IMR-90 (cell line): ENCODE data around the gene RSRC1. TPM values are rescaled to one million over a fixed set of nuclear protein-coding genes. Genes with fewer than 3 reads are reported as not detected.
A peak's percentile ranks its signal among the peaks of the same experiment; 100 is the strongest.

Source experiments
- ATAC-seq: fragments of 200-7000 bp; cut with Tn5 transposase; 2 replicates; pipeline ENCODE4 v1.9.1; 2020; ENCODE audit warnings: low read depth, mild to moderate bottlenecking, moderate library complexity
- BruUV-seq: library from RNA; stranded (reverse); fragments of 400-500 nt; replicated peaks from 2 replicates; lab custom pipeline; 2021; lab: Mats Ljungman, UMichigan
- CTCF ChIA-PET: fragments of 300-600 bp; formaldehyde crosslinking; extraction: SDS; loops from one replicate; lab custom pipeline; 2021; ENCODE audit warnings: antibody characterized with exemption; lab: Yijun Ruan, JAX
- POLR2A ChIA-PET: fragments of 300-600 bp; sonication (Branson Sonifier 250); formaldehyde crosslinking; loops from one replicate; lab custom pipeline; 2022; ENCODE audit warnings: antibody characterized with exemption; ENCODE audit not compliant: unreplicated experiment; lab: Charles Lee
- DNase-seq: peaks from one replicate; pipeline ENCODE4 v3.0.0; 2013
- H2AFZ ChIP-seq: replicated peaks from 2 replicates; pipeline ENCODE3; 2013; ENCODE audit warnings: low read length, mild to moderate bottlenecking; ENCODE audit not compliant: poor library complexity
- H2AK5ac ChIP-seq: 2 replicates; pipeline ENCODE4 v1.6.1; 2013; ENCODE audit warnings: low read depth, low read length, inconsistent platforms
- H2AK9ac ChIP-seq: replicated peaks from 2 replicates; pipeline ENCODE3; 2013; ENCODE audit warnings: mild to moderate bottlenecking, low read depth, low read length, moderate library complexity; ENCODE audit not compliant: poor library complexity
- H2BK120ac ChIP-seq: 2 replicates; pipeline ENCODE4 v1.6.1; 2013; ENCODE audit warnings: low read depth, low read length, inconsistent platforms
- H2BK15ac ChIP-seq: 3 replicates; pipeline ENCODE4 v1.6.1; 2013; ENCODE audit warnings: low read depth, low read length, inconsistent platforms
- H2BK20ac ChIP-seq: 2 replicates; pipeline ENCODE4 v1.6.1; 2013; ENCODE audit warnings: low read depth, mild to moderate bottlenecking, inconsistent platforms, low read length, moderate library complexity
- H2BK5ac ChIP-seq: 2 replicates; pipeline ENCODE4 v1.6.1; 2013; ENCODE audit warnings: mild to moderate bottlenecking, low read depth, low read length, inconsistent platforms; ENCODE audit not compliant: poor library complexity, severe bottlenecking
- H3K14ac ChIP-seq: replicated peaks from 2 replicates; pipeline ENCODE4 v1.6.1; 2013; ENCODE audit warnings: low read depth, low read length, inconsistent platforms
- H3K18ac ChIP-seq: 2 replicates; pipeline ENCODE4 v1.6.1; 2013; ENCODE audit warnings: low read depth, low read length, control low read depth
- H3K23ac ChIP-seq: 2 replicates; pipeline ENCODE4 v1.6.1; 2013; ENCODE audit warnings: low read depth, low read length, inconsistent platforms
- H3K27ac ChIP-seq: 2 replicates; pipeline ENCODE4 v1.5.1; 2013; ENCODE audit warnings: mild to moderate bottlenecking, control low read depth, low read length; ENCODE audit not compliant: insufficient read depth
- H3K27me3 ChIP-seq: 2 replicates; pipeline ENCODE4 v1.6.1; 2013; ENCODE audit warnings: low read length; ENCODE audit not compliant: control insufficient read depth, insufficient read depth
- H3K36me3 ChIP-seq: 2 replicates; pipeline ENCODE4 v1.6.1; 2013; ENCODE audit warnings: low read length, mixed read lengths; ENCODE audit not compliant: control insufficient read depth, insufficient read depth
- H3K4ac ChIP-seq: 2 replicates; pipeline ENCODE4 v1.6.1; 2013; ENCODE audit warnings: low read depth, low read length, inconsistent platforms
- H3K4me1 ChIP-seq: 2 replicates; pipeline ENCODE4 v1.6.1; 2013; ENCODE audit warnings: low read length, mixed read lengths; ENCODE audit not compliant: control insufficient read depth, insufficient read depth
- H3K4me2 ChIP-seq: 2 replicates; pipeline ENCODE4 v1.6.1; 2013; ENCODE audit warnings: low read depth, mild to moderate bottlenecking, control low read depth, low read length, moderate library complexity
- H3K4me3 ChIP-seq: 2 replicates; pipeline ENCODE4 v1.5.1; 2013; ENCODE audit warnings: low read depth, mild to moderate bottlenecking, control low read depth, low read length, moderate library complexity; ENCODE audit not compliant: insufficient read depth
- H3K56ac ChIP-seq: 2 replicates; pipeline ENCODE4 v1.6.1; 2013; ENCODE audit warnings: low read length, inconsistent platforms; ENCODE audit not compliant: insufficient read depth; ENCODE audit errors: extremely low read depth
- H3K79me1 ChIP-seq, 2 experiments: 2 replicates each; pipeline ENCODE4 v1.6.1; 2013; ENCODE audit warnings: low read length in 2 of 2, inconsistent platforms in 1 of 2, low read depth in 1 of 2
- H3K9ac ChIP-seq: 2 replicates; pipeline ENCODE4 v1.6.1; 2013; ENCODE audit warnings: low read depth, low read length, control low read depth
- H3K9me1 ChIP-seq: 2 replicates; pipeline ENCODE4 v1.6.1; 2013; ENCODE audit warnings: low read length, inconsistent platforms; ENCODE audit not compliant: insufficient read depth
- H3K9me3 ChIP-seq: 2 replicates; pipeline ENCODE4 v1.6.1; 2013; ENCODE audit warnings: low read length; ENCODE audit not compliant: control insufficient read depth, insufficient read depth
- H4K20me1 ChIP-seq: 2 replicates; pipeline ENCODE4 v1.6.1; 2013; ENCODE audit warnings: low read length, inconsistent platforms; ENCODE audit not compliant: insufficient read depth
- H4K5ac ChIP-seq: 2 replicates; pipeline ENCODE4 v1.6.1; 2013; ENCODE audit warnings: mild to moderate bottlenecking, low read depth, low read length, control low read depth
- H4K8ac ChIP-seq, 2 experiments: 2 replicates each; pipeline ENCODE4 v1.6.1; 2013; ENCODE audit warnings: low read depth in 2 of 2, low read length in 2 of 2, control low read depth in 1 of 2, inconsistent platforms in 1 of 2
- H4K91ac ChIP-seq: 2 replicates; pipeline ENCODE4 v1.6.1; 2013; ENCODE audit warnings: low read depth, low read length, inconsistent platforms; ENCODE audit not compliant: insufficient read depth
- CHD1 ChIP-seq: IDR thresholded peaks from 2 replicates; pipeline ENCODE4 v1.6.1; 2012; ENCODE audit warnings: low read depth, low read length, improper control_type of control experiment
- CTCF ChIP-seq: conservative IDR thresholded peaks from 2 replicates; pipeline ENCODE4 v1.5.1; 2012; ENCODE audit warnings: mild to moderate bottlenecking, low read depth, low read length, improper control_type of control experiment
- ELK1 ChIP-seq: fragments of 150-350 bp; IDR thresholded peaks from 2 replicates; pipeline ENCODE4 v1.6.1; 2016; ENCODE audit warnings: low read depth, mild to moderate bottlenecking, low read length, moderate library complexity, borderline replicate concordance
- MAFK ChIP-seq: IDR thresholded peaks from 2 replicates; pipeline ENCODE4 v1.6.1; 2012; ENCODE audit warnings: low read depth, low read length, improper control_type of control experiment
- NFE2L2 ChIP-seq: fragments of 150-350 bp; IDR thresholded peaks from 2 replicates; pipeline ENCODE4 v1.6.1; 2016; ENCODE audit warnings: low read depth, mild to moderate bottlenecking, low read length
- RFX5 ChIP-seq: IDR thresholded peaks from 2 replicates; pipeline ENCODE4 v1.8.0; 2012; ENCODE audit warnings: low read depth, mild to moderate bottlenecking, low read length, moderate library complexity
- SMC3 ChIP-seq: fragments of 150-350 bp; IDR thresholded peaks from 2 replicates; pipeline ENCODE4 v1.6.1; 2016; ENCODE audit warnings: low read depth, mild to moderate bottlenecking, antibody characterized with exemption, low read length, moderate library complexity
- WGBS, 2 experiments: methylation state at CpG; one replicate each; pipeline versions ENCODE4 v1.1.5 to v1.1.7; 2013; ENCODE audit warnings: missing lambda C conversion rate in 2 of 2; ENCODE audit not compliant: insufficient read length in 1 of 2; ENCODE audit errors: extremely low coverage in 2 of 2; 5-methylcytosine and 5-hydroxymethylcytosine counted together
- dilution Hi-C: fragments of 300-500 bp; cut with HindIII; formaldehyde crosslinking; loops from one replicate; pipeline ENCODE4 v1.14.3; 2018; ENCODE audit warnings: low sequenced_read_pairs; ENCODE audit not compliant: unreplicated experiment
- in situ Hi-C: fragments of 300-500 bp; cut with MboI; formaldehyde crosslinking; loops from 3 replicates; pipeline ENCODE4 v1.14.3; 2019; ENCODE audit warnings: low sequenced_read_pairs, inconsistent platforms, mixed read lengths
- intact Hi-C: fragments of 100-400 bp; cut with micrococcal nuclease; formaldehyde crosslinking; loops from 2 replicates; pipeline ENCODE4 v1.10.0; 2022
- polyA plus RNA-seq, 3 experiments: library from polyadenylated mRNA; depleted of rRNA; stranded (reverse); fragments of >200 nt; gene quantifications; 2 replicates each; pipeline ENCODE4 v1.2.3, GENCODE V29; 2012; ENCODE audit warnings: low replicate concordance in 1 of 3
- total RNA-seq: library from RNA; depleted of rRNA; stranded (reverse); fragments of >200 nt; gene quantifications from 2 replicates; pipeline ENCODE4 v1.2.3, GENCODE V29; 2012

Gene RSRC1
- total and polyA plus RNA-seq, 2 of the 4 experiments (the other 2 are of a cell fraction) = 3.8 to 41.8 TPM

DNA sequence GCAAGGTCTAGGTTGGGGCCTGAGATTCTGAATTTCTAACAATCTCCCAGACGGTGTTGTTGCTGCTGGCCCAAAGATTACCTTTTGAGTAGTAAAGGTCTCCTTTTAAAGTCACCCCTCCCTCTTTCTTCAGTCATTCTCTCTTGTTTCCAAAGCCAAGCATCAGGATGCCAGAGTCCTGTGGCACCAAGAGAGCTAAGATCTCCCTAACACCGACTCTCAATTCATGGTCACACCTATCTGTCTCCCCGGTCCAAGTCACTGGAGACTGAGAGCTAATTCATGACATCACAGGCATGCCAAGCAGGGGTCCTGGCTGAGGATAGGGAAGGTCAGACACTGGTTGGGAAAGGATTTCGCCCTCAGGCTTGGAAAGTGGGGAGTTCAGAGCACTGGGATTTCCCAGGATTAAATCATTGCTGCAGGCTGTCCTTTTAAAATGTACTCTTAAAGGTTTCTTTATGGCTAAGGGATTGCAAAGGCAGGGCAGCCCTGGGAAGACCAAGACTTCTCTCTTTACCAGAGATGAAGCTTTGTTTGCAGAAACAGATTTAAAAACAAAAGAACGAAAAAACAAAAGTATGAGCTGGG, 11.0 kb upstream of the RSRC1 start:
- Histone ChIP-seq H3K56ac (no peak overlapping the region), H2BK20ac (no peak overlapping the region), H3K79me1 (no peaks in the 10 kb centered on the region), H2BK5ac (no peak overlapping the region), H3K36me3 (no peaks in the 10 kb centered on the region), H2BK15ac (no peak overlapping the region), H3K18ac (no peak overlapping the region), H4K8ac (no peak overlapping the region), H3K4ac (no peak overlapping the region), H4K91ac (no peak overlapping the region), H3K27me3 (peaks cover 75% of the 10 kb centered on the region), H2BK120ac (no peak overlapping the region), H2AK9ac (no peak overlapping the region), H3K9me1 (no peaks in the 10 kb centered on the region), H3K4me1 (peaks cover 2% of the 10 kb centered on the region; the same call in 1 of the 2 replicates), H3K4me2 (no peak overlapping the region), H2AFZ (peak overlapping the region; percentile 26), H3K23ac (no peak overlapping the region; the same call in 1 of the 2 replicates), H2AK5ac (no peak overlapping the region), H4K5ac (no peak overlapping the region), H3K27ac (no peak overlapping the region), H3K9ac (no peak overlapping the region), H3K14ac (no peak overlapping the region), H4K20me1 (peaks cover 7% of the 10 kb centered on the region; the same call in 1 of the 2 replicates), H3K9me3 (peaks cover 23% of the 10 kb centered on the region), H3K4me3 (no peak overlapping the region)
- no CpG with 5 or more reads among the region's 5 CpGs for WGBS, 2 experiments
- ATAC-seq (no peak), DNase-seq (no peak)
- intact Hi-C loops = no loop called here
- BruUV-seq = no TSS peak
- dilution Hi-C loops = no loop called here
- POLR2A ChIA-PET = interaction anchor here (1.1 kb wide), 1 partner anchor 11 kb away, joined by 4 read pairs; the partner anchor contains the start of gene RSRC1
- in situ Hi-C loops = loop anchor here (10.0 kb wide), 1 partner anchor 346 kb away; no protein-coding TSS in a partner anchor
- CTCF ChIA-PET = interaction anchor here (1.3 kb wide), 1 partner anchor 10 kb away, joined by 4 read pairs; no protein-coding TSS in a partner anchor
- TF ChIP-seq SMC3 (no peak), NFE2L2 (no peak), CHD1 (no peak), MAFK (no peak), ELK1 (no peak), RFX5 (no peak), CTCF (no peak)
